ENCODE data around the gene PSMD12.

- TF ChIP-seq, protein P1, sequence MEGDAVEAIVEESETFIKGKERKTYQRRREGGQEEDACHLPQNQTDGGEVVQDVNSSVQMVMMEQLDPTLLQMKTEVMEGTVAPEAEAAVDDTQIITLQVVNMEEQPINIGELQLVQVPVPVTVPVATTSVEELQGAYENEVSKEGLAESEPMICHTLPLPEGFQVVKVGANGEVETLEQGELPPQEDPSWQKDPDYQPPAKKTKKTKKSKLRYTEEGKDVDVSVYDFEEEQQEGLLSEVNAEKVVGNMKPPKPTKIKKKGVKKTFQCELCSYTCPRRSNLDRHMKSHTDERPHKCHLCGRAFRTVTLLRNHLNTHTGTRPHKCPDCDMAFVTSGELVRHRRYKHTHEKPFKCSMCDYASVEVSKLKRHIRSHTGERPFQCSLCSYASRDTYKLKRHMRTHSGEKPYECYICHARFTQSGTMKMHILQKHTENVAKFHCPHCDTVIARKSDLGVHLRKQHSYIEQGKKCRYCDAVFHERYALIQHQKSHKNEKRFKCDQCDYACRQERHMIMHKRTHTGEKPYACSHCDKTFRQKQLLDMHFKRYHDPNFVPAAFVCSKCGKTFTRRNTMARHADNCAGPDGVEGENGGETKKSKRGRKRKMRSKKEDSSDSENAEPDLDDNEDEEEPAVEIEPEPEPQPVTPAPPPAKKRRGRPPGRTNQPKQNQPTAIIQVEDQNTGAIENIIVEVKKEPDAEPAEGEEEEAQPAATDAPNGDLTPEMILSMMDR (conservative IDR thresholded peaks at IDR 0.05 in 1 of 2, IDR thresholded peaks at IDR 0.05 in 1 of 2; ENCODE audit: low read depth in 1 of 2, low read length in 2 of 2) = no peak
- no peak for TF ChIP-seq EZH2 (IDR thresholded peaks at IDR 0.05; ENCODE audit: low read length, missing control alignments)
Measured at GRCh38 chr17:67290244-67290643, 76.1 kb downstream of the PSMD12 start.

Measured in fibroblast of lung (primary cell).